GM23338 (cell line): ENCODE results near the gene ARSB. TPM values are rescaled to one million over a fixed set of nuclear protein-coding genes. Genes with fewer than 3 reads are reported as not detected.

Source experiments
- ATAC-seq: fragments of 200-7000 bp; cut with Tn5 transposase; 3 replicates; pipeline ENCODE4 v1.9.1; 2020
- DNase-seq: peaks from one replicate; pipeline ENCODE4 v3.0.0-alpha.2; 2015; ENCODE audit warnings: low spot score
- H2AFZ ChIP-seq: fragments of 200-600 bp; sonication (generic); 2 replicates; pipeline ENCODE4 v1.8.0; 2016; ENCODE audit warnings: antibody characterized with exemption, mild to moderate bottlenecking, moderate library complexity
- H3F3A ChIP-seq: fragments of 200-600 bp; sonication (generic); replicated peaks from 2 replicates; pipeline ENCODE4 v1.8.0; 2017; ENCODE audit warnings: antibody characterized with exemption, mixed run types, low read depth
- H3K27ac ChIP-seq: fragments of 200-600 bp; sonication (generic); 2 replicates; pipeline ENCODE4 v1.6.1; 2016; ENCODE audit warnings: low read depth
- H3K27me3 ChIP-seq: fragments of 200-600 bp; sonication (generic); 2 replicates; pipeline ENCODE4 v1.8.0; 2016; ENCODE audit warnings: mild to moderate bottlenecking, mixed run types, moderate library complexity; ENCODE audit not compliant: insufficient read depth
- H3K36me3 ChIP-seq: fragments of 200-600 bp; sonication (generic); 2 replicates; pipeline ENCODE4 v1.8.0; 2016; ENCODE audit warnings: mild to moderate bottlenecking; ENCODE audit not compliant: insufficient read depth
- H3K4me1 ChIP-seq: fragments of 200-600 bp; sonication (generic); 2 replicates; pipeline ENCODE4 v1.8.0; 2016; ENCODE audit warnings: mild to moderate bottlenecking, moderate library complexity; ENCODE audit not compliant: insufficient read depth
- H3K4me2 ChIP-seq: fragments of 200-600 bp; sonication (generic); 2 replicates; pipeline ENCODE4 v1.7.1; 2017; ENCODE audit warnings: mixed run types
- H3K4me3 ChIP-seq: fragments of 200-600 bp; sonication (generic); 2 replicates; pipeline ENCODE4 v1.6.1; 2016; ENCODE audit warnings: mixed run types
- H3K79me2 ChIP-seq: fragments of 200-600 bp; sonication (generic); replicated peaks from 2 replicates; pipeline ENCODE4 v1.8.0; 2017; ENCODE audit warnings: mild to moderate bottlenecking; ENCODE audit not compliant: insufficient read depth
- H3K9me2 ChIP-seq: fragments of 200-600 bp; sonication (generic); 2 replicates; pipeline ENCODE4 v1.8.0; 2017; ENCODE audit not compliant: insufficient read depth
- H4K20me1 ChIP-seq: fragments of 200-600 bp; sonication (generic); replicated peaks from 2 replicates; pipeline ENCODE4 v1.8.0; 2017; ENCODE audit warnings: mild to moderate bottlenecking; ENCODE audit not compliant: insufficient read depth
- H3K27ac Mint-ChIP-seq: 2 replicates; pipeline ENCODE4 v1.8.0; 2020; ENCODE audit warnings: inconsistent platforms, mild to moderate bottlenecking, moderate library complexity, mixed read lengths
- H3K27me3 Mint-ChIP-seq: 3 replicates; pipeline ENCODE4 v1.8.0; 2022; ENCODE audit warnings: low read depth, mild to moderate bottlenecking, moderate library complexity, mixed read lengths, inconsistent platforms; ENCODE audit not compliant: insufficient read depth, poor library complexity
- H3K36me3 Mint-ChIP-seq: 3 replicates; pipeline ENCODE4 v1.8.0; 2021; ENCODE audit warnings: low read depth, mild to moderate bottlenecking, inconsistent platforms, moderate library complexity, mixed read lengths
- H3K4me1 Mint-ChIP-seq: 3 replicates; pipeline ENCODE4 v1.8.0; 2020; ENCODE audit warnings: mild to moderate bottlenecking, inconsistent platforms, mixed read lengths
- H3K4me3 Mint-ChIP-seq: 3 replicates; pipeline ENCODE4 v1.8.0; 2021; ENCODE audit warnings: moderate library complexity, mild to moderate bottlenecking, inconsistent platforms, mixed read lengths
- H3K9me3 Mint-ChIP-seq: 3 replicates; pipeline ENCODE4 v1.8.0; 2020; ENCODE audit warnings: moderate library complexity, mild to moderate bottlenecking, inconsistent platforms, mixed read lengths
- CREB1 ChIP-seq: fragments of 250-450 bp; sonication (Bioruptor Pico); IDR thresholded peaks from 2 replicates; pipeline ENCODE4 v1.5.0; 2020; ENCODE audit warnings: low read depth, mild to moderate bottlenecking, moderate library complexity
- EZH2 ChIP-seq: fragments of 200-600 bp; sonication (generic); IDR thresholded peaks from one replicate; pipeline ENCODE4 v1.8.0; 2017; ENCODE audit warnings: antibody characterized with exemption, mild to moderate bottlenecking, low read depth; ENCODE audit not compliant: unreplicated experiment
- EZH2phosphoT487 ChIP-seq: fragments of 200-600 bp; sonication (generic); IDR thresholded peaks from one replicate; pipeline ENCODE4 v1.8.1; 2018; ENCODE audit warnings: antibody characterized with exemption; ENCODE audit not compliant: unreplicated experiment
- JUNB ChIP-seq: IDR thresholded peaks from one replicate; pipeline ENCODE4 v1.6.1; 2016; ENCODE audit warnings: antibody characterized with exemption; ENCODE audit not compliant: unreplicated experiment
- NANOG ChIP-seq: IDR thresholded peaks from 2 replicates; pipeline ENCODE4 v1.6.1; 2016; ENCODE audit warnings: antibody characterized with exemption, borderline replicate concordance
- POLR2AphosphoS5 ChIP-seq: IDR thresholded peaks from 2 replicates; pipeline ENCODE4 v1.6.1; 2016; ENCODE audit warnings: antibody characterized with exemption, low read depth
- STAT1 ChIP-seq: IDR thresholded peaks from one replicate; pipeline ENCODE4 v1.6.1; 2016; ENCODE audit warnings: antibody characterized with exemption; ENCODE audit not compliant: unreplicated experiment
- ZNF114 ChIP-seq: fragments of 250-450 bp; sonication (Bioruptor Pico); IDR thresholded peaks from 2 replicates; pipeline ENCODE4 v1.5.0; 2020; ENCODE audit warnings: mild to moderate bottlenecking, moderate library complexity
- ZNF331 ChIP-seq: fragments of 250-450 bp; sonication (Bioruptor Pico); IDR thresholded peaks from 2 replicates; pipeline ENCODE4 v1.5.0; 2020; ENCODE audit warnings: low read depth, mild to moderate bottlenecking, moderate library complexity
- polyA plus RNA-seq: library from polyadenylated mRNA; unstranded; fragments of >200 nt; fragmentation: Nextera tagmentation; extraction: Ambion mirVana; gene quantifications from 2 replicates; pipeline ENCODE4 v1.2.1, GENCODE V29; 2016
- total RNA-seq: library from RNA; depleted of rRNA; stranded (reverse); fragments of >200 nt; shearing (Covaris generic); gene quantifications from 2 replicates; pipeline ENCODE4 v1.2.3, GENCODE V29; 2014
- TF ChIP-seq, protein P1 (sequence below), 2 experiments: fragments of 200-600 bp in 1 of 2; sonication (generic) in 1 of 2; conservative IDR thresholded peaks; 2 replicates each; pipeline versions ENCODE4 v1.5.1 to v1.6.1; 2016 to 2017; ENCODE audit warnings: antibody characterized with exemption in 2 of 2, low read depth in 2 of 2, mild to moderate bottlenecking in 2 of 2, moderate library complexity in 1 of 2
- TF ChIP-seq, protein P2 (sequence below): fragments of 250-450 bp; sonication (Bioruptor Pico); IDR thresholded peaks from 2 replicates; pipeline ENCODE4 v1.5.0; 2020; ENCODE audit warnings: mild to moderate bottlenecking, moderate library complexity
- TF ChIP-seq, protein P3 (sequence below): IDR thresholded peaks from 2 replicates; pipeline ENCODE4 v1.6.1; 2016; ENCODE audit warnings: antibody characterized with exemption
- TF ChIP-seq, protein P4 (sequence below): IDR thresholded peaks from one replicate; pipeline ENCODE4 v1.6.1; 2018; ENCODE audit warnings: antibody characterized with exemption; ENCODE audit not compliant: unreplicated experiment

ARSB gene
- total and polyA plus RNA-seq, 2 experiments from 2014 or later, result 7.4 to 24.6 TPM

DNA sequence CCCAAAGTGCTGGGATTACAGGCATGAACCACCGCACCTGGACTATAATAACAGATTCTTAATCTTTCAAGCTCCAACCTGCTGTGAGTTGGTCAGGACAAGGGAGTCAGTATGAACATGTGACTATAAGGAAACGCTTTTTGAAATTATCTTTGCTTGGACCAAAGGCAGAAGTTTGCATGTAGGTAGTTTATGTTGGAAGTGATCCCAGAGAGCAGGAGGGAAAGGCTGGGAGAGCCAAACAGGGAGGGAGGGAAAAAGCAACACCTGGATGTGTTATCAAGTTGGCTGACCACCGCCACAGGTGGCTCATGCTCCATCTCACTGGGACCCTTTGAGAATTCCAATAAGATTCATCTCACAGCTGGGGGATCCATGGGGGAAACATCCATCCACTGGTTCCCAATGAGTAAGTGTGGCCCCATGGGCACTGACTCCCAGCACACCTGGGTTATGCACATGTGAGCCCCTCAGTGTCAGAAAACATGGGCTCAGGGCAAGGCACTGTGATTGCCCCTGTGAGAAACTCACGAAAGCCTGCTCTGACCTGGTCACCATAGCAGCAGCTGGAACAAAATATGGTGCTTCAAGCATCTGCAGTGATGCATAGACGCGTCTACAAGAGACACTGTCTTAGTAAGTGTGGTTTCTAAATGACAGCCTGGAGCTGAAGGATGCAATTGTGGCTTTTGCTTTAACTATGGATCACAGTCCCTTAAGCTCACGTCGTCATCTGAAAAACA is 62.1 kb downstream of the ARSB start:
- H3K9me3 Mint-ChIP-seq, result no peaks in the 10 kb centered on the region
- no peak for DNase-seq
- H3K27me3 Mint-ChIP-seq, result no peaks in the 10 kb centered on the region
- peaks cover 20% of the 10 kb centered on the region for H3K4me1 ChIP-seq
- H3K9me2 ChIP-seq, result no peaks in the 10 kb centered on the region
- no peak overlapping the region for H3K27ac ChIP-seq
- no peak overlapping the region for H2AFZ ChIP-seq
- H4K20me1 ChIP-seq, result no peaks in the 10 kb centered on the region
- ATAC-seq, result no peak
- H3K4me1 Mint-ChIP-seq, result peaks cover 30% of the 10 kb centered on the region
- no peak overlapping the region for H3K4me2 ChIP-seq
- H3F3A ChIP-seq, result no peaks in the 10 kb centered on the region
- H3K36me3 Mint-ChIP-seq, result no peaks in the 10 kb centered on the region
- H3K36me3 ChIP-seq, result no peaks in the 10 kb centered on the region
- no peak overlapping the region for H3K4me3 ChIP-seq
- H3K27ac Mint-ChIP-seq, result no peak overlapping the region
- TF ChIP-seq ZNF331 (CRISPR knock-in tag), result no peak
- TF ChIP-seq, protein P1, sequence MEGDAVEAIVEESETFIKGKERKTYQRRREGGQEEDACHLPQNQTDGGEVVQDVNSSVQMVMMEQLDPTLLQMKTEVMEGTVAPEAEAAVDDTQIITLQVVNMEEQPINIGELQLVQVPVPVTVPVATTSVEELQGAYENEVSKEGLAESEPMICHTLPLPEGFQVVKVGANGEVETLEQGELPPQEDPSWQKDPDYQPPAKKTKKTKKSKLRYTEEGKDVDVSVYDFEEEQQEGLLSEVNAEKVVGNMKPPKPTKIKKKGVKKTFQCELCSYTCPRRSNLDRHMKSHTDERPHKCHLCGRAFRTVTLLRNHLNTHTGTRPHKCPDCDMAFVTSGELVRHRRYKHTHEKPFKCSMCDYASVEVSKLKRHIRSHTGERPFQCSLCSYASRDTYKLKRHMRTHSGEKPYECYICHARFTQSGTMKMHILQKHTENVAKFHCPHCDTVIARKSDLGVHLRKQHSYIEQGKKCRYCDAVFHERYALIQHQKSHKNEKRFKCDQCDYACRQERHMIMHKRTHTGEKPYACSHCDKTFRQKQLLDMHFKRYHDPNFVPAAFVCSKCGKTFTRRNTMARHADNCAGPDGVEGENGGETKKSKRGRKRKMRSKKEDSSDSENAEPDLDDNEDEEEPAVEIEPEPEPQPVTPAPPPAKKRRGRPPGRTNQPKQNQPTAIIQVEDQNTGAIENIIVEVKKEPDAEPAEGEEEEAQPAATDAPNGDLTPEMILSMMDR (conservative IDR thresholded peaks at IDR 0.05; ENCODE audit: low read depth in 2 of 2), result no peak
- TF ChIP-seq NANOG, result no peak
- no peak for TF ChIP-seq CREB1 (CRISPR knock-in tag)
- TF ChIP-seq EZH2phosphoT487, result no peak
- no peak for TF ChIP-seq EZH2
- TF ChIP-seq, protein P2, sequence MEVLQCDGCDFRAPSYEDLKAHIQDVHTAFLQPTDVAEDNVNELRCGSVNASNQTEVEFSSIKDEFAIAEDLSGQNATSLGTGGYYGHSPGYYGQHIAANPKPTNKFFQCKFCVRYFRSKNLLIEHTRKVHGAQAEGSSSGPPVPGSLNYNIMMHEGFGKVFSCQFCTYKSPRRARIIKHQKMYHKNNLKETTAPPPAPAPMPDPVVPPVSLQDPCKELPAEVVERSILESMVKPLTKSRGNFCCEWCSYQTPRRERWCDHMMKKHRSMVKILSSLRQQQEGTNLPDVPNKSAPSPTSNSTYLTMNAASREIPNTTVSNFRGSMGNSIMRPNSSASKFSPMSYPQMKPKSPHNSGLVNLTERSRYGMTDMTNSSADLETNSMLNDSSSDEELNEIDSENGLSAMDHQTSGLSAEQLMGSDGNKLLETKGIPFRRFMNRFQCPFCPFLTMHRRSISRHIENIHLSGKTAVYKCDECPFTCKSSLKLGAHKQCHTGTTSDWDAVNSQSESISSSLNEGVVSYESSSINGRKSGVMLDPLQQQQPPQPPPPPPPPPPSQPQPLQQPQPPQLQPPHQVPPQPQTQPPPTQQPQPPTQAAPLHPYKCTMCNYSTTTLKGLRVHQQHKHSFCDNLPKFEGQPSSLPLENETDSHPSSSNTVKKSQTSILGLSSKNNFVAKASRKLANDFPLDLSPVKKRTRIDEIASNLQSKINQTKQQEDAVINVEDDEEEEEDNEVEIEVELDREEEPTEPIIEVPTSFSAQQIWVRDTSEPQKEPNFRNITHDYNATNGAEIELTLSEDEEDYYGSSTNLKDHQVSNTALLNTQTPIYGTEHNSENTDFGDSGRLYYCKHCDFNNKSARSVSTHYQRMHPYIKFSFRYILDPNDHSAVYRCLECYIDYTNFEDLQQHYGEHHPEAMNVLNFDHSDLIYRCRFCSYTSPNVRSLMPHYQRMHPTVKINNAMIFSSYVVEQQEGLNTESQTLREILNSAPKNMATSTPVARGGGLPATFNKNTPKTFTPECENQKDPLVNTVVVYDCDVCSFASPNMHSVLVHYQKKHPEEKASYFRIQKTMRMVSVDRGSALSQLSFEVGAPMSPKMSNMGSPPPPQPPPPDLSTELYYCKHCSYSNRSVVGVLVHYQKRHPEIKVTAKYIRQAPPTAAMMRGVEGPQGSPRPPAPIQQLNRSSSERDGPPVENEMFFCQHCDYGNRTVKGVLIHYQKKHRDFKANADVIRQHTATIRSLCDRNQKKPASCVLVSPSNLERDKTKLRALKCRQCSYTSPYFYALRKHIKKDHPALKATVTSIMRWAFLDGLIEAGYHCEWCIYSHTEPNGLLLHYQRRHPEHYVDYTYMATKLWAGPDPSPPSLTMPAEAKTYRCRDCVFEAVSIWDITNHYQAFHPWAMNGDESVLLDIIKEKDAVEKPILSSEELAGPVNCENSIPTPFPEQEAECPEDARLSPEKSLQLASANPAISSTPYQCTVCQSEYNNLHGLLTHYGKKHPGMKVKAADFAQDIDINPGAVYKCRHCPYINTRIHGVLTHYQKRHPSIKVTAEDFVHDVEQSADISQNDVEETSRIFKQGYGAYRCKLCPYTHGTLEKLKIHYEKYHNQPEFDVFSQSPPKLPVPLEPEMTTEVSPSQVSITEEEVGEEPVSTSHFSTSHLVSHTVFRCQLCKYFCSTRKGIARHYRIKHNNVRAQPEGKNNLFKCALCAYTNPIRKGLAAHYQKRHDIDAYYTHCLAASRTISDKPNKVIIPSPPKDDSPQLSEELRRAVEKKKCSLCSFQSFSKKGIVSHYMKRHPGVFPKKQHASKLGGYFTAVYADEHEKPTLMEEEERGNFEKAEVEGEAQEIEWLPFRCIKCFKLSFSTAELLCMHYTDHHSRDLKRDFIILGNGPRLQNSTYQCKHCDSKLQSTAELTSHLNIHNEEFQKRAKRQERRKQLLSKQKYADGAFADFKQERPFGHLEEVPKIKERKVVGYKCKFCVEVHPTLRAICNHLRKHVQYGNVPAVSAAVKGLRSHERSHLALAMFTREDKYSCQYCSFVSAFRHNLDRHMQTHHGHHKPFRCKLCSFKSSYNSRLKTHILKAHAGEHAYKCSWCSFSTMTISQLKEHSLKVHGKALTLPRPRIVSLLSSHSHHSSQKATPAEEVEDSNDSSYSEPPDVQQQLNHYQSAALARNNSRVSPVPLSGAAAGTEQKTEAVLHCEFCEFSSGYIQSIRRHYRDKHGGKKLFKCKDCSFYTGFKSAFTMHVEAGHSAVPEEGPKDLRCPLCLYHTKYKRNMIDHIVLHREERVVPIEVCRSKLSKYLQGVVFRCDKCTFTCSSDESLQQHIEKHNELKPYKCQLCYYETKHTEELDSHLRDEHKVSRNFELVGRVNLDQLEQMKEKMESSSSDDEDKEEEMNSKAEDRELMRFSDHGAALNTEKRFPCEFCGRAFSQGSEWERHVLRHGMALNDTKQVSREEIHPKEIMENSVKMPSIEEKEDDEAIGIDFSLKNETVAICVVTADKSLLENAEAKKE (CRISPR knock-in tag), result no peak
- TF ChIP-seq JUNB, result no peak
- no peak for TF ChIP-seq ZNF114 (CRISPR knock-in tag)
- TF ChIP-seq STAT1, result no peak
- TF ChIP-seq, protein P3, sequence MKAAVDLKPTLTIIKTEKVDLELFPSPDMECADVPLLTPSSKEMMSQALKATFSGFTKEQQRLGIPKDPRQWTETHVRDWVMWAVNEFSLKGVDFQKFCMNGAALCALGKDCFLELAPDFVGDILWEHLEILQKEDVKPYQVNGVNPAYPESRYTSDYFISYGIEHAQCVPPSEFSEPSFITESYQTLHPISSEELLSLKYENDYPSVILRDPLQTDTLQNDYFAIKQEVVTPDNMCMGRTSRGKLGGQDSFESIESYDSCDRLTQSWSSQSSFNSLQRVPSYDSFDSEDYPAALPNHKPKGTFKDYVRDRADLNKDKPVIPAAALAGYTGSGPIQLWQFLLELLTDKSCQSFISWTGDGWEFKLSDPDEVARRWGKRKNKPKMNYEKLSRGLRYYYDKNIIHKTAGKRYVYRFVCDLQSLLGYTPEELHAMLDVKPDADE, result no peak
- TF ChIP-seq, protein P4, sequence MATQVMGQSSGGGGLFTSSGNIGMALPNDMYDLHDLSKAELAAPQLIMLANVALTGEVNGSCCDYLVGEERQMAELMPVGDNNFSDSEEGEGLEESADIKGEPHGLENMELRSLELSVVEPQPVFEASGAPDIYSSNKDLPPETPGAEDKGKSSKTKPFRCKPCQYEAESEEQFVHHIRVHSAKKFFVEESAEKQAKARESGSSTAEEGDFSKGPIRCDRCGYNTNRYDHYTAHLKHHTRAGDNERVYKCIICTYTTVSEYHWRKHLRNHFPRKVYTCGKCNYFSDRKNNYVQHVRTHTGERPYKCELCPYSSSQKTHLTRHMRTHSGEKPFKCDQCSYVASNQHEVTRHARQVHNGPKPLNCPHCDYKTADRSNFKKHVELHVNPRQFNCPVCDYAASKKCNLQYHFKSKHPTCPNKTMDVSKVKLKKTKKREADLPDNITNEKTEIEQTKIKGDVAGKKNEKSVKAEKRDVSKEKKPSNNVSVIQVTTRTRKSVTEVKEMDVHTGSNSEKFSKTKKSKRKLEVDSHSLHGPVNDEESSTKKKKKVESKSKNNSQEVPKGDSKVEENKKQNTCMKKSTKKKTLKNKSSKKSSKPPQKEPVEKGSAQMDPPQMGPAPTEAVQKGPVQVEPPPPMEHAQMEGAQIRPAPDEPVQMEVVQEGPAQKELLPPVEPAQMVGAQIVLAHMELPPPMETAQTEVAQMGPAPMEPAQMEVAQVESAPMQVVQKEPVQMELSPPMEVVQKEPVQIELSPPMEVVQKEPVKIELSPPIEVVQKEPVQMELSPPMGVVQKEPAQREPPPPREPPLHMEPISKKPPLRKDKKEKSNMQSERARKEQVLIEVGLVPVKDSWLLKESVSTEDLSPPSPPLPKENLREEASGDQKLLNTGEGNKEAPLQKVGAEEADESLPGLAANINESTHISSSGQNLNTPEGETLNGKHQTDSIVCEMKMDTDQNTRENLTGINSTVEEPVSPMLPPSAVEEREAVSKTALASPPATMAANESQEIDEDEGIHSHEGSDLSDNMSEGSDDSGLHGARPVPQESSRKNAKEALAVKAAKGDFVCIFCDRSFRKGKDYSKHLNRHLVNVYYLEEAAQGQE, result no peak
- TF ChIP-seq POLR2AphosphoS5, result no peak
- H3K4me3 Mint-ChIP-seq, result no peak overlapping the region
- H3K27me3 ChIP-seq, result no peaks in the 10 kb centered on the region
- H3K79me2 ChIP-seq, result no peaks in the 10 kb centered on the region
